GM12878 (cell line): Measurements from ENCODE around the gene CRTAP.

Experiments used
- FOXM1 ChIP-seq: IDR thresholded peaks from 2 replicates; pipeline ENCODE4 v1.6.1; 2012; ENCODE audit warnings: low read depth, mild to moderate bottlenecking, inconsistent platforms, low read length, moderate library complexity
- ZNF384 ChIP-seq: IDR thresholded peaks from 2 replicates; pipeline ENCODE4 v1.6.1; 2012; ENCODE audit warnings: low read depth, mild to moderate bottlenecking, low read length, improper control_type of control experiment, borderline replicate concordance
- TF ChIP-seq, protein P1 (sequence below), 3 experiments: IDR thresholded peaks in 2 of 3; conservative IDR thresholded peaks in 1 of 3; 2 replicates each; pipeline ENCODE4 v1.5.1; 2011; ENCODE audit warnings: low read depth in 3 of 3, low read length in 3 of 3, mild to moderate bottlenecking in 3 of 3, control low read depth in 2 of 3, moderate library complexity in 2 of 3, inconsistent platforms in 1 of 3, mixed read lengths in 1 of 3; ENCODE audit not compliant: control insufficient read depth in 2 of 3, insufficient read depth in 1 of 3; ENCODE audit errors: extremely low read depth in 1 of 3

GRCh38 chr3:33145221-33145900, 31.5 kb downstream of the CRTAP start:
- TF ChIP-seq, protein P1, sequence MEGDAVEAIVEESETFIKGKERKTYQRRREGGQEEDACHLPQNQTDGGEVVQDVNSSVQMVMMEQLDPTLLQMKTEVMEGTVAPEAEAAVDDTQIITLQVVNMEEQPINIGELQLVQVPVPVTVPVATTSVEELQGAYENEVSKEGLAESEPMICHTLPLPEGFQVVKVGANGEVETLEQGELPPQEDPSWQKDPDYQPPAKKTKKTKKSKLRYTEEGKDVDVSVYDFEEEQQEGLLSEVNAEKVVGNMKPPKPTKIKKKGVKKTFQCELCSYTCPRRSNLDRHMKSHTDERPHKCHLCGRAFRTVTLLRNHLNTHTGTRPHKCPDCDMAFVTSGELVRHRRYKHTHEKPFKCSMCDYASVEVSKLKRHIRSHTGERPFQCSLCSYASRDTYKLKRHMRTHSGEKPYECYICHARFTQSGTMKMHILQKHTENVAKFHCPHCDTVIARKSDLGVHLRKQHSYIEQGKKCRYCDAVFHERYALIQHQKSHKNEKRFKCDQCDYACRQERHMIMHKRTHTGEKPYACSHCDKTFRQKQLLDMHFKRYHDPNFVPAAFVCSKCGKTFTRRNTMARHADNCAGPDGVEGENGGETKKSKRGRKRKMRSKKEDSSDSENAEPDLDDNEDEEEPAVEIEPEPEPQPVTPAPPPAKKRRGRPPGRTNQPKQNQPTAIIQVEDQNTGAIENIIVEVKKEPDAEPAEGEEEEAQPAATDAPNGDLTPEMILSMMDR (IDR thresholded peaks at IDR 0.05 in 2 of 3, conservative IDR thresholded peaks at IDR 0.05 in 1 of 3; ENCODE audit: control insufficient read depth in 2 of 3, extremely low read depth in 1 of 3, insufficient read depth in 1 of 3, low read depth in 3 of 3, low read length in 3 of 3), result no peak
- TF ChIP-seq ZNF384, result no peak
- no peak for TF ChIP-seq FOXM1
